Spleen (tissue), 7 donors: ENCODE data around the gene C17orf107.
A peak's percentile ranks its signal among the peaks of the same experiment; 100 is the strongest.

Experiments
- POLR2AphosphoS5 ChIP-seq, 3 donors: sonication (generic); formaldehyde crosslinking; IDR thresholded peaks; one replicate each; pipeline ENCODE4 v1.5.1; 2017; ENCODE audit warnings: antibody characterized with exemption in 3 of 3
- TF ChIP-seq, protein P1 (sequence below), 11 experiments: fragments of 200-600 bp in 7 of 11; fragments of 450-650 bp in 4 of 11; sonication (generic) in 4 of 11; IDR thresholded peaks in 8 of 11; conservative IDR thresholded peaks in 3 of 11; 1 replicate in 7 of 11; 2 replicates in 4 of 11; pipeline versions ENCODE4 v1.4.0 to v1.8.0; 2016 to 2021; ENCODE audit warnings: antibody characterized with exemption in 11 of 11, inconsistent platforms in 4 of 11, mild to moderate bottlenecking in 1 of 11
- donor health status: DM: no; HTN: no; CAD: no; lungs with moderate emphysema.
- donor health status: DM: no; HTN: no; CAD: no.
- donor health status: DM: no; HTN: no; CAD: no.

DNA sequence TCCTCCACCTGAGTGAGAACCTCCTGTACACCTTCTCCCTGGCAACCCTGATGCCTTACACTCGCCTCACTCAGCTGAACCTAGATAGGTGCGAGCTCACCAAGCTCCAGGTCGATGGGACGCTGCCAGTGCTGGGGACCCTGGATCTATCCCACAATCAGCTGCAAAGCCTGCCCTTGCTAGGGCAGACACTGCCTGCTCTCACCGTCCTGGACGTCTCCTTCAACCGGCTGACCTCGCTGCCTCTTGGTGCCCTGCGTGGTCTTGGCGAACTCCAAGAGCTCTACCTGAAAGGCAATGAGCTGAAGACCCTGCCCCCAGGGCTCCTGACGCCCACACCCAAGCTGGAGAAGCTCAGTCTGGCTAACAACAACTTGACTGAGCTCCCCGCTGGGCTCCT lies 33.4 kb downstream of the C17orf107 start:
- peak in 1 of 3 donors; percentile 69 for TF ChIP-seq POLR2AphosphoS5 (IDR thresholded peaks at IDR 0.05)
- TF ChIP-seq, protein P1, sequence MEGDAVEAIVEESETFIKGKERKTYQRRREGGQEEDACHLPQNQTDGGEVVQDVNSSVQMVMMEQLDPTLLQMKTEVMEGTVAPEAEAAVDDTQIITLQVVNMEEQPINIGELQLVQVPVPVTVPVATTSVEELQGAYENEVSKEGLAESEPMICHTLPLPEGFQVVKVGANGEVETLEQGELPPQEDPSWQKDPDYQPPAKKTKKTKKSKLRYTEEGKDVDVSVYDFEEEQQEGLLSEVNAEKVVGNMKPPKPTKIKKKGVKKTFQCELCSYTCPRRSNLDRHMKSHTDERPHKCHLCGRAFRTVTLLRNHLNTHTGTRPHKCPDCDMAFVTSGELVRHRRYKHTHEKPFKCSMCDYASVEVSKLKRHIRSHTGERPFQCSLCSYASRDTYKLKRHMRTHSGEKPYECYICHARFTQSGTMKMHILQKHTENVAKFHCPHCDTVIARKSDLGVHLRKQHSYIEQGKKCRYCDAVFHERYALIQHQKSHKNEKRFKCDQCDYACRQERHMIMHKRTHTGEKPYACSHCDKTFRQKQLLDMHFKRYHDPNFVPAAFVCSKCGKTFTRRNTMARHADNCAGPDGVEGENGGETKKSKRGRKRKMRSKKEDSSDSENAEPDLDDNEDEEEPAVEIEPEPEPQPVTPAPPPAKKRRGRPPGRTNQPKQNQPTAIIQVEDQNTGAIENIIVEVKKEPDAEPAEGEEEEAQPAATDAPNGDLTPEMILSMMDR (IDR thresholded peaks at IDR 0.05 in 8 of 11, conservative IDR thresholded peaks at IDR 0.05 in 3 of 11): no peak
